ENCODE data around the gene STPG4.

The STPG4 gene

GRCh38 chr2:47087051-47087450, 68.1 kb downstream of the STPG4 start:
- no peak for DNase-seq (ENCODE audit: low spot score)

DNA sequence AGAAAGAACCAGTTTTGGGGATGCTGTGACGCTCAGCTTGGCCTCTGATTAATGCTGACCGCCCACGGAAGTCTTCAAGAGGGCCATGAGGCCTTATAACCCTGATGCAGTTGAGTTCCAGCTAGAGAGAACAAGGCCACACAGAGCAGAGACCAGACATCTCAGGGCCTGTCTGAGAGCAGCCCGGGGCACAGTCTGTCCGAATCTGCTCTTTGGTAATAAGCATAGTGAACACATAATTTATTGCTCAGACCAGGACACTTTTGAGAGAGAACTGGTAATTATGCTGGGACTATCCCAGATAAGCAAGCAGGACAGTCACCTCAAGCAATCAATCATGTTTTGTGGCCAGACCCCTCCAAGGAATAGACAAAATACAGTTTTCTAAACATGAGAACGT, 68.5 kb downstream of the STPG4 start:
- DNase-seq (ENCODE audit: low spot score): no peak

DNA sequence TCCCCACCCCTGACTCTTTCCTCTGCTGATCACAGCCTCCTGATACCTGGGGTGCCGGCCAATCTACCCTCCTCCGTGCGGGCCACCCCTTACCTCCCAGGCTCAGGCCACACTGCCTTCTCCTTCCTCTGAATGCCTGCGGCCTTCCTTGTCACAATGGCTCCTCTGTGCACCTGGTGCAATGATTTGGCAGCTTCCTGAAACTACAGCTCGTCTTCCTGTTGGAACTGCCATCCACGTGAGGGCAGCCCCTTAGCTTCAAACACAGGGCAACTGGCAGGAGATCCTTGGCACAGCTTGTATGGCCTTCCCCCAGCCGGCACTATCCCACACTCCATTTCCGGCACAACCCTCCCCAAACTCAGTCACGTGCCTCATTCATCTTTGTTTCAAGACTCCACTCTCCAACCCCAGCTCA, 69.0 kb downstream of the STPG4 start:
- no peak for DNase-seq (ENCODE audit: low spot score)

GRCh38 chr2:47083886-47084687, 71.0 kb downstream of the STPG4 start:
- DNase-seq (ENCODE audit: low spot score): no peak

GRCh38 chr2:47083485-47083884, 71.6 kb downstream of the STPG4 start:
- DNase-seq (ENCODE audit: low spot score): no peak

- no peak for DNase-seq (ENCODE audit: low spot score)
Measured at GRCh38 chr2:47083005-47083404, 72.1 kb downstream of the STPG4 start.

GRCh38 chr2:47080888-47081301, 74.2 kb downstream of the STPG4 start:
- DNase-seq (ENCODE audit: low spot score): no peak

DNA sequence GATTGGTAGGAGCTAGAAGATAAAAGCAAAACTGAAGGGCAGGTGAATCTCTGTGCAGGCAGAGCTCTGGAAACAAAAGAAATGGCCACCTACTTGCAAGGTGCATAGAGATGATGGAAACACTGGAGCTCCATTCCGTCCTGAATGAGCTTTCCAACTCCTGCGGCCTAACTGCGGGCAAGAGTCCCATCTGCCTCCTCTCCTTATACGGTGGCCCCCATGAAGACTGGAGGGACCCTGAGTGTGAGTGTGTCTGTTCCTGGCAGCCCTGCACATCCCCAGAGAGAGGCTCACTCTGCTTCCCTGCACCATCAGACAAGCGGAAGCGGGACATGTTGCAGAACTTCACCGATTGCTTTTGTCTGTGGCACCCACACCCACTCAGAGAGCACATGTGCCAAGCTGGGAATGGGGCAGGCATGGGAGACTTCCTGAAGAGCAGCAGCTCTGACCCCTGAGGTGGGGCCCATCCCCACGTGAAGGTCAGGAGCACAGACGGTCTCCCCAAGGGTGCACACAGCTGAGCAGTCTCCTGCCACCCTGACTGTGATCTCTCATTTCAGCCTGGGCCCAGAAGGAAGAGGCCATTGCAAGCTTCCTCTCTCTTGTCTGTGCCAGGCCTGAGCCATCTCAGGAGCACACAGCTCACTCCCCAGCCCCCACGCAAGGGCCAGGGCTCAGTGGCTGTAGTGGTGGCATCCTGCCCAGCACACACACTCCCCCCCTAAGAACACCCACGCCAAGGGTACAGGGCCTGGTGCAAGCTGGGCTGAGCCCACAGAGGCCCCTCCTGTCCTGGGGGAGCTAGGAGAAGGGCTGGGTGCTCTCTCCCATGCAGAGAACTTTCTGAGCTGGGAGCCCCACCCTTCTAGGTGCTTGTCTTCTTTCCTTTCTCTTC, 75.3 kb downstream of the STPG4 start:
- no peak for DNase-seq (ENCODE audit: low spot score)

DNA sequence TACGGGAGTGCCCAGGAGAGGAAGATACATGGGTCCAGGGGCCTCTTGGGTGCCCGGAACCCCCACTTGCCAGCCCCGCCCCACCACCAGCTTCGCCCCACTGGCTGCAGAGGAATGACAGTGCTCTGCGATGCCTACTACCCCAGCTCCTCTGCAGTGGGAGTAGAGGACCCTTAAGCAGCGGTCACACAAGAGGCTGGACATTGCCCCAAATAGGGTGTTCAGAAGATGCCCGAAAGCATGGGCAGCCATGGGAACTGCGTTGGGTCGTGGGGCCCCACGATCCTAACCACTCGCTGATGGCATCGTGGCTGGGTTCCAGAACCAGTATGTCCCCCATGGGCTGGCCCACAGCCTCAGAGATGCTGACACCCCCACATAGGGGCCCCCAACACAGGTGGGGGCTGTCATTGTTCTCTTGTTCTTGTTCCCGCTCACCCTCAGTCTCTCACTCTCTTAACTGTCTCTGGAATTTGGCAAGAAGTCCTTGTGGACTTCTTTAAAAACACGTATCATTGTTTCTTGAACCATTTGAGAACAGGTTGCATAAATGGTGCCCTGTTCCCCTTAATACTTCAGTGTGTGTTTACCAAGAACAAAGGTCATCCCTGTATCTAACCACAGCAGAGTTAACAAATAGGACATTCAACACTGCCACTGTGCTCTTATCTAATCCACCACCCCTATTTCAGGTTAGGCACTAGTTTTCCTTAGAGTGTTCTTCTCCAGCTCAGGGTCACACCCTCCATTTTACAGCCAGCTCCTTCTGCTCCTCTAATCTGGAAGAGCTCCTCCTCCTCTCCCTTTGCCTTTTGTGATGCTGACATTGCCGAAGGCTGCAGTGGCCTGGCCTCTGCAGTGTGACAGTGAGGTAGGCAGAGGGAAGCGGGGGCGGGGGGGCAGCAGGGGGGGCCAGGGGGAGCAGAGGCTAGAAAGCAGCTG, 76.3 kb downstream of the STPG4 start:
- no peak for DNase-seq (ENCODE audit: low spot score)

GRCh38 chr2:47077442-47078117, 77.5 kb downstream of the STPG4 start:
- DNase-seq (ENCODE audit: low spot score): no peak

DNA sequence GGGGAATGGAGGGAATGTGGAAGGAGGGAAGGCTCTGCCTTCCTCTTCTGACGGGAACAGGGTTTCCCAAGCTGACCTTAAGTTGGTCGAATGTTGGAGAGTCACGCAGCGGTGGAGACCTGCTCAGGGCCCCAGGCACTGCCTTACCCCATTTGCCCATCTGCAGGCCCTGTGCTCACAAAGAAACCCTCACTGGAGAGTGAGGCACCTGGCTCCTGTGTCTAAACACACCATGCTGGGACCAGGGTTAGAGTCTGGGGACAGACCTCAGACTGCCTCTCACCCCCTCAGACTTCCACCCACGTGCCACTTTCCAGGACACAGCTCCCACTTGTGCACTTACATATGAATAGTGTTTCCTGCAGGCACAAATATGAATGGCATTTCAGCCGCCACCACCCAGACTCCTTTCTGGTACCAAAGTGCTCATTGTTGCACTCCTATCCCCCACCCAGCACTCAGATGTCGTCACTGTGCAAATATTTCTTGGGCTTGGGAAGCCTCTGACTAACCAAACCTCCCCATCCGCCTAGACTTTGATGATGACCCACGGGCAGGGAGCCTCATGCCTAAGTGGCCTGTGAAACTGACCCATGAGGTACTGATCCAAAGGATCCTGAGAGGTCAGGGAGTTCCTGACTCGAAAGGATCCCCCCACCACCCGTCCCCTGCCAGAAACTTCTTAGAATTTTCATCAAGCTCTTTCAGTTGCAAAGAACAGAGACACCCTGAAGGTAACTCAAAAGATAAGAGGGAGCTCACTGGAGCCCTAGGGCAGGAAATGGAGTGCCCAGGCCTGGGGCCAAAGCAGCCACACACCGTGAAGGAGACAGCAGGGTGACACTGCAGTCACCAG, 78.3 kb downstream of the STPG4 start:
- no peak for DNase-seq (ENCODE audit: low spot score)

DNA sequence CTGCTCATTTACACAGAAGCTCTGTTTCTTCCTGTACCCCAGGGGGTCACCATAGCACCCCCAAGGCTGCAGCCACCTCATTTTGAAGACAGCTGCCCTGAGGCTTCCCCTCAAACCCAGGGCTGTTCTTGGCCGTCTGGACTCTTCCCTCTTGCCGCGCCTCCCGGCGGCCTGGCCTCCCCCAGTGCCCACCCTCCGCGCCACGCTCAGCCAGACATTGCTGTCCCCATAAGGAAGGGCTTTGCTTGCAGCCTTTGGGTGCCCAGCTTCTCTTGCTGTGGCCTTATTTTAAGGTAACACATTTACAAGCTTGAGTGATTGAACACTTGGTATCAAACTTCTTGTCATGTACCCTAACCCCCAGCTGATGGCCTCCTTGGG, 79.0 kb downstream of the STPG4 start:
- no peak for DNase-seq (ENCODE audit: low spot score)

GRCh38 chr2:47075361-47076125, 79.6 kb downstream of the STPG4 start:
- no peak for DNase-seq (ENCODE audit: low spot score)

- no peak for DNase-seq (ENCODE audit: low spot score)
Measured at GRCh38 chr2:47074691-47075090, 80.4 kb downstream of the STPG4 start.

DNA sequence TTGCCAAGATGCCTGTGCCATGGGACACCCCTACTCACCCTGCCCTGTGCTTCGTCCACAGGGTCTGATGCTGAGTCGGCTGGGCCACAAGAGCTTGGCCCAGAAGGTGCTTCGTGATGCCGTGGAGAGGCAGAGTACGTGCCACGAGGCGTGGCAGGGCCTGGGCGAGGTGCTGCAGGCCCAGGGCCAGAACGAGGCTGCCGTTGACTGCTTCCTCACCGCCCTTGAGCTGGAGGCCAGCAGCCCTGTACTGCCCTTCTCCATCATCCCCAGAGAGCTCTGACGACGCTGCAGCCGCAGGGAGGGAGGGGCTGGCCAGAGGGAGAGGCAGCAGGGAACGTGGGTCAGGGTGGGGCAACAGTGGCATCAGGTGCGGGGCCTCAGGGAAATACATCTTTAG, 81.5 kb downstream of the STPG4 start:
- no peak for DNase-seq (ENCODE audit: low spot score)

GRCh38 chr2:47073217-47073616, 81.9 kb downstream of the STPG4 start:
- DNase-seq (ENCODE audit: low spot score): no peak

DNA sequence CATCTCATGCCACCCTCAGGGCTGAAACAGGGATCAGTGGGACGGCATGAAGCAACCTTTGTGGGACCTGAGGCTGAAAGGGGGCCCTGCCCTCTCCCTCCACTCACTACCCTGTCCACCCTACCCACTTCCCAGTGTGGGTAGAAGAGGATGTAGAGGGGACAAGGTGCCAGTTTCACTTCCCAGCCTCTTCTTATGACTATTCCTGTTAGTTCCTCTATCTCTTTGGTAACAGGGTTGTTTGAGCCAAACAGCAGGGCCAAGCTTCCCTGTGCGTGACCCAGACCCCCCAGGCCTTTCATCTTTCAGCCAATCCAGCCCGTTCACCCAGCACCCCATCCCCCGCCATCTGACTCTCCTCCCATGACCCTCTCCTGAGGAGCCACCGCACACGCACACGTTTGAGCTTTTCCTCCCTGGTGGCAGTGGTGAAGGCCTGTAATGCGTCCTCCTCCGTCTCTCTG, 82.3 kb downstream of the STPG4 start:
- no peak for DNase-seq (ENCODE audit: low spot score)

DNA sequence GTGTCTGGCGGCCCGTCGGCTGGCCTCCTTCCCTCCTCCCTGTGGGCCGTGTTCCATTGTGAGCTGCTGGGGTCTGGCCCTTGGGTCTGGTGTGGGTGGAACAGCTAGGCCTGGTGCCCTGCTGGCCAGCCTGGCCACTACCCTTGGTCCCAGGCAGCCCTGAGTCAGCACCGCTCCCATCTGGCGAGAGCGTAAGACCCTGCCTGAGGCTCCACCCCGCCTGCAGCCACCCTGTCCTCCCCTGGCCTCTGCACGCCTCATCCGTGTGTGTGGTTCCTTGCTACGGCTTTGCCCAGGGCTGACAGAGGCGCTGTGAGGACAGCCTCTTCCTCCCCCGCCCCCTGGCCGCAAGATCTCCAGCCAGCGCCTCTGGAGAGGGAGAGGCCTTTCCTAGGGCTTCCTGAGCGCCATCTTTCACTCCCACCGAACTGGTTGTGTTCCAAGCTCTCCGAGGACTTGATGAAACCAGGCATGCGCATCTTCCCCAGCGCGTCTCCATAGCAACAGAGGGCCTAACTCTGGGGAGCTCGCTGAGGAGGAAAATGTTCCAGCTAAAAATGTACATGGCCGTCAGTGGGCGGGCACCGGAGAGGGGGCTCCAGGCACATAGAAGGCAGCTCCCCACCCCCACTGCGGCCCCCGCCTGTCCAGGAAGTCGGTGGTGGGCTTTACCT, 83.0 kb downstream of the STPG4 start:
- DNase-seq (ENCODE audit: low spot score): no peak
